Loucy (cell line): ENCODE results near the gene GPC5.

Experiments
- H2AFZ ChIP-seq: fragments of 200-600 bp; sonication (generic); 2 replicates; pipeline ENCODE4 v1.6.0; 2016; ENCODE audit warnings: antibody characterized with exemption, mild to moderate bottlenecking, low read length, moderate library complexity
- H3F3A ChIP-seq: fragments of 200-600 bp; 2 replicates; pipeline ENCODE4 v1.6.0; 2016; ENCODE audit warnings: antibody characterized with exemption, low read depth, mild to moderate bottlenecking
- H3K27me3 ChIP-seq: fragments of 200-600 bp; sonication (generic); 2 replicates; pipeline ENCODE4 v1.6.1; 2014; ENCODE audit warnings: low read length, mild to moderate bottlenecking; ENCODE audit not compliant: insufficient read depth, poor library complexity, severe bottlenecking
- H3K36me3 ChIP-seq: fragments of 200-600 bp; sonication (generic); 2 replicates; pipeline ENCODE4 v1.6.1; 2016; ENCODE audit warnings: low read length; ENCODE audit not compliant: insufficient read depth
- H3K4me1 ChIP-seq: fragments of 200-600 bp; sonication (generic); 2 replicates; pipeline ENCODE4 v1.5.1; 2014; ENCODE audit warnings: low read length, mild to moderate bottlenecking; ENCODE audit not compliant: insufficient read depth, poor library complexity, severe bottlenecking
- H3K4me2 ChIP-seq: fragments of 200-600 bp; sonication (generic); 2 replicates; pipeline ENCODE4 v1.6.0; 2014; ENCODE audit warnings: antibody characterized with exemption, low read length, low read depth, mild to moderate bottlenecking; ENCODE audit not compliant: poor library complexity, severe bottlenecking
- H3K4me3 ChIP-seq: fragments of 200-600 bp; sonication (generic); 2 replicates; pipeline ENCODE4 v1.5.1; 2014; ENCODE audit warnings: low read length, mild to moderate bottlenecking, mixed read lengths; ENCODE audit not compliant: poor library complexity, severe bottlenecking
- H3K79me2 ChIP-seq: fragments of 200-600 bp; sonication (generic); 2 replicates; pipeline ENCODE4 v1.6.1; 2014; ENCODE audit warnings: low read length; ENCODE audit not compliant: insufficient read depth
- H3K9ac ChIP-seq: fragments of 200-600 bp; sonication (generic); 2 replicates; pipeline ENCODE4 v1.6.0; 2014; ENCODE audit warnings: mild to moderate bottlenecking, low read depth, low read length, moderate library complexity; ENCODE audit not compliant: poor library complexity, severe bottlenecking
- H3K9me2 ChIP-seq: fragments of 200-600 bp; sonication (generic); replicated peaks from 2 replicates; pipeline ENCODE4 v1.6.1; 2016; ENCODE audit warnings: low read depth, low read length, mixed read lengths
- H3K9me3 ChIP-seq: fragments of 200-600 bp; sonication (generic); 2 replicates; pipeline ENCODE4 v1.6.1; 2014; ENCODE audit warnings: mild to moderate bottlenecking, antibody characterized with exemption, low read length, low read depth; ENCODE audit not compliant: insufficient read depth
- H4K20me1 ChIP-seq: fragments of 200-600 bp; sonication (generic); 2 replicates; pipeline ENCODE4 v1.6.0; 2014; ENCODE audit warnings: antibody characterized with exemption, low read length, mild to moderate bottlenecking; ENCODE audit not compliant: insufficient read depth, poor library complexity, severe bottlenecking
- CTCF ChIP-seq: fragments of 200-600 bp; sonication (generic); conservative IDR thresholded peaks from 2 replicates; pipeline ENCODE4 v1.5.1; 2014; ENCODE audit warnings: mild to moderate bottlenecking, antibody characterized with exemption, low read length
- EZH2phosphoT487 ChIP-seq: fragments of 200-600 bp; IDR thresholded peaks from 2 replicates; pipeline ENCODE4 v1.6.1; 2018; ENCODE audit warnings: antibody characterized with exemption, mild to moderate bottlenecking, moderate library complexity, borderline replicate concordance

GPC5 gene

GRCh38 chr13:91369441-91369831 is 29.0 kb upstream of the GPC5 start:
- no peaks in the 10 kb centered on the region for H3K79me2 ChIP-seq
- no peaks in the 10 kb centered on the region for H3K9me2 ChIP-seq
- no peaks in the 10 kb centered on the region for H3K27me3 ChIP-seq

GRCh38 chr13:91370501-91370900 is 27.9 kb upstream of the GPC5 start:
- Histone ChIP-seq H3K79me2 (no peaks in the 10 kb centered on the region), H3K9me3 (no peaks in the 10 kb centered on the region)
- TF ChIP-seq EZH2phosphoT487 = no peak

More at GRCh38 chr13:91369441-91369831, 29.0 kb upstream of the GPC5 start:
- Histone ChIP-seq H3K4me2 (no peak overlapping the region), H3K9me3 (no peaks in the 10 kb centered on the region), H3K4me1 (no peaks in the 10 kb centered on the region), H2AFZ (no peak overlapping the region), H4K20me1 (no peaks in the 10 kb centered on the region), H3K9ac (no peak overlapping the region), H3F3A (no peaks in the 10 kb centered on the region), H3K4me3 (no peak overlapping the region), H3K36me3 (no peaks in the 10 kb centered on the region)
- TF ChIP-seq CTCF = no peak
- TF ChIP-seq EZH2phosphoT487 = no peak

GRCh38 chr13:91372911-91373310 is 25.5 kb upstream of the GPC5 start:
- Histone ChIP-seq H3F3A (no peaks in the 10 kb centered on the region), H3K9ac (no peak overlapping the region), H3K9me2 (no peaks in the 10 kb centered on the region), H4K20me1 (no peaks in the 10 kb centered on the region), H3K4me2 (no peak overlapping the region), H3K79me2 (no peaks in the 10 kb centered on the region), H3K4me3 (no peak overlapping the region), H3K9me3 (no peaks in the 10 kb centered on the region), H3K4me1 (no peaks in the 10 kb centered on the region), H2AFZ (no peak overlapping the region), H3K36me3 (no peaks in the 10 kb centered on the region), H3K27me3 (no peaks in the 10 kb centered on the region)
- TF ChIP-seq EZH2phosphoT487 (no peak), CTCF (no peak)

More at GRCh38 chr13:91370501-91370900, 27.9 kb upstream of the GPC5 start:
- Histone ChIP-seq H3K4me2 (no peak overlapping the region), H4K20me1 (no peaks in the 10 kb centered on the region), H3K9me2 (no peaks in the 10 kb centered on the region), H3K4me3 (no peak overlapping the region), H3F3A (no peaks in the 10 kb centered on the region), H3K27me3 (no peaks in the 10 kb centered on the region), H3K4me1 (no peaks in the 10 kb centered on the region), H3K36me3 (no peaks in the 10 kb centered on the region), H2AFZ (no peak overlapping the region), H3K9ac (no peak overlapping the region)

GRCh38 chr13:91375116-91375729 is 23.2 kb upstream of the GPC5 start:
- H4K20me1 ChIP-seq = no peaks in the 10 kb centered on the region
- H3K79me2 ChIP-seq = no peaks in the 10 kb centered on the region
- TF ChIP-seq EZH2phosphoT487 (no peak), CTCF (peak; percentile 75)
- peak overlapping the region; percentile 27 for H3K4me3 ChIP-seq
- H3K9me3 ChIP-seq = no peaks in the 10 kb centered on the region
- no peak overlapping the region for H3K9ac ChIP-seq
- peak overlapping the region; percentile 24 for H3K4me2 ChIP-seq
- H2AFZ ChIP-seq = peak overlapping the region; percentile 66
- no peaks in the 10 kb centered on the region for H3F3A ChIP-seq
- H3K9me2 ChIP-seq = no peaks in the 10 kb centered on the region
- no peaks in the 10 kb centered on the region for H3K36me3 ChIP-seq
- no peaks in the 10 kb centered on the region for H3K4me1 ChIP-seq
- H3K27me3 ChIP-seq = no peaks in the 10 kb centered on the region
